ENCODE results near the gene SPTAN1. TPM values are rescaled to one million over a fixed set of nuclear protein-coding genes. Genes with fewer than 3 reads are reported as not detected.

SPTAN1 gene
- total RNA-seq, 1 experiment from 2014 or later: 344 TPM

GRCh38 chr9:128540634-128541360, 11.6 kb upstream of the SPTAN1 start:
- TF ChIP-seq, protein P1, sequence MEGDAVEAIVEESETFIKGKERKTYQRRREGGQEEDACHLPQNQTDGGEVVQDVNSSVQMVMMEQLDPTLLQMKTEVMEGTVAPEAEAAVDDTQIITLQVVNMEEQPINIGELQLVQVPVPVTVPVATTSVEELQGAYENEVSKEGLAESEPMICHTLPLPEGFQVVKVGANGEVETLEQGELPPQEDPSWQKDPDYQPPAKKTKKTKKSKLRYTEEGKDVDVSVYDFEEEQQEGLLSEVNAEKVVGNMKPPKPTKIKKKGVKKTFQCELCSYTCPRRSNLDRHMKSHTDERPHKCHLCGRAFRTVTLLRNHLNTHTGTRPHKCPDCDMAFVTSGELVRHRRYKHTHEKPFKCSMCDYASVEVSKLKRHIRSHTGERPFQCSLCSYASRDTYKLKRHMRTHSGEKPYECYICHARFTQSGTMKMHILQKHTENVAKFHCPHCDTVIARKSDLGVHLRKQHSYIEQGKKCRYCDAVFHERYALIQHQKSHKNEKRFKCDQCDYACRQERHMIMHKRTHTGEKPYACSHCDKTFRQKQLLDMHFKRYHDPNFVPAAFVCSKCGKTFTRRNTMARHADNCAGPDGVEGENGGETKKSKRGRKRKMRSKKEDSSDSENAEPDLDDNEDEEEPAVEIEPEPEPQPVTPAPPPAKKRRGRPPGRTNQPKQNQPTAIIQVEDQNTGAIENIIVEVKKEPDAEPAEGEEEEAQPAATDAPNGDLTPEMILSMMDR (IDR thresholded peaks at IDR 0.05; ENCODE audit: unreplicated experiment): no peak
- Mint-ChIP-seq H3K27ac (ENCODE audit: unreplicated experiment) (no peak overlapping the region), H3K4me3 (ENCODE audit: low read depth, unreplicated experiment) (no peak overlapping the region), H3K9me3 (ENCODE audit: low read depth, unreplicated experiment) (no peaks in the 10 kb centered on the region), H3K4me1 (ENCODE audit: low read depth, unreplicated experiment) (no peaks in the 10 kb centered on the region), H3K36me3 (ENCODE audit: insufficient read depth, unreplicated experiment) (peaks cover 7% of the 10 kb centered on the region), H3K27me3 (ENCODE audit: unreplicated experiment) (no peaks in the 10 kb centered on the region)
- no TSS peak for BruUV-seq (replicated peaks)
- CTCF ChIA-PET: no interaction called here
- intact Hi-C loops (cut with micrococcal nuclease; ENCODE audit: unreplicated experiment): no loop called here
- DNase-seq: no peak

DNA sequence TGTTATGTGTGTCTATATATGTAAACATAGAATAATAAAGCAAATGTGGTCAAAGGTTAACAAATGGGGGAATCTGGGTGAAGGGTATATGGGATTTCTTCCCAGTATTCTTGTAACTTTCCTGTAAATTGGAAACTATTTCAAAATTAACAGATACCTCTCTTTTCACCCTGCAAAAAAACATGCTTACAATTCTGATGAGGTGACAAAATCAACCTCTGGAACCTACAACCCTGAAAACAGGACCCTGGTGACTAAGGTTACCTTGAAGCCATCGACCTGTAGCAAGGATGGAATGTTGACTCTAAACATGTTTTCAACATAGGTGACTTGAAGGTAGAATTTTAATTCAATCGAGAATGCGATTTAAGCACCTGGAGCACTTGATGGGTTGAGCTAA, 5.9 kb upstream of the SPTAN1 start:
- no peaks in the 10 kb centered on the region for H3K36me3 Mint-ChIP-seq (ENCODE audit: insufficient read depth, unreplicated experiment)
- H3K9me3 Mint-ChIP-seq (ENCODE audit: low read depth, unreplicated experiment): no peaks in the 10 kb centered on the region
- H3K4me3 Mint-ChIP-seq (ENCODE audit: low read depth, unreplicated experiment): no peak overlapping the region
- H3K27me3 Mint-ChIP-seq (ENCODE audit: unreplicated experiment): no peaks in the 10 kb centered on the region
- CTCF ChIA-PET: interaction anchor here (0.7 kb wide), 1 partner anchor 255 kb away, joined by 3 read pairs; no protein-coding TSS in a partner anchor
- no peaks in the 10 kb centered on the region for H3K4me1 Mint-ChIP-seq (ENCODE audit: low read depth, unreplicated experiment)
- H3K27ac Mint-ChIP-seq (ENCODE audit: unreplicated experiment): no peak overlapping the region
- no peak for DNase-seq
- no TSS peak for BruUV-seq (replicated peaks)
- TF ChIP-seq, protein P1 (IDR thresholded peaks at IDR 0.05; ENCODE audit: unreplicated experiment): no peak
- intact Hi-C loops (cut with micrococcal nuclease; ENCODE audit: unreplicated experiment): no loop called here

DNA sequence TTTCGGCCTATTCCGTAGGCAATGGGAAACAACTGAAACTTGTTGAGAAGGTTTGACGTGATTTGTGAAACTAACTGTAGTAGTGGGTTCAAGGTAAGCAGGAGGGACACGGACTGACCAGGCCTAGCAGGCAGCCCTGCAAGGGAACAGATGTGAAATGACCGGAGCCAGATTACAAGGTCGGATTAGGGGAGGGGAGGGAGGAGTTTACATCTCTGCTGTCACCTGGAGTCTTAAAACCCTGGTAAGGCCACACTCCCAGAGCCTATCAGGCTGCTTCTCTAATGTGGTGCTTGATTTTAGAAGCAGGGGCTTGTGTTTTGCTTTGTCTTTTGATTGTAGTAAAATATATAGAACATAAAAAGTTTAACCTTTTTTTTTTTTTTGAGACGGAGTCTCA, 3.5 kb upstream of the SPTAN1 start:
- BruUV-seq (replicated peaks): no TSS peak
- TF ChIP-seq, protein P1 (IDR thresholded peaks at IDR 0.05; ENCODE audit: unreplicated experiment): no peak
- DNase-seq: no peak
- CTCF ChIA-PET: no interaction called here
- Mint-ChIP-seq H3K36me3 (ENCODE audit: insufficient read depth, unreplicated experiment) (no peaks in the 10 kb centered on the region), H3K27ac (ENCODE audit: unreplicated experiment) (no peak overlapping the region), H3K27me3 (ENCODE audit: unreplicated experiment) (no peaks in the 10 kb centered on the region), H3K4me3 (ENCODE audit: low read depth, unreplicated experiment) (no peak overlapping the region), H3K4me1 (ENCODE audit: low read depth, unreplicated experiment) (no peaks in the 10 kb centered on the region), H3K9me3 (ENCODE audit: low read depth, unreplicated experiment) (no peaks in the 10 kb centered on the region)
- intact Hi-C loops (cut with micrococcal nuclease; ENCODE audit: unreplicated experiment): no loop called here

DNA sequence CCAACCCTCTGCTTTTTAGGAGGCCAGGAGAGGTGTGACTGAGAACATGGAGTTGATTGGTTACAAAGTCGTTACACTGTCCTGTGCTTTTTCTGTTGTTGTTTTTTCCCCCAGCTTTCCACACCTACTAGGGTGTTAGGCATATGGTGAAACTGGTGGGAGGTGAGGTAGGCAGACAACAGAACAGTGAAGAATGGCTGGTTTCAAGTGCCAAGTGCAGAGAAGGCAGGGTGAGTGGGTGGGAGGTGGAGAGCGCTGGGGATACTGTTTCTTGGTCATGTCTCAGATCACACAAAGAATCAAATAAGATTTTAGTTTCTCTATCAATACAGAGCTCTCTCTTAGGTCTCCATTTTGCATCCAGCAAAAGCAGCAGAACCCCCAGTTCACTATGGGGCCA, 2.2 kb upstream of the SPTAN1 start:
- Mint-ChIP-seq H3K27ac (ENCODE audit: unreplicated experiment) (no peak overlapping the region), H3K4me3 (ENCODE audit: low read depth, unreplicated experiment) (no peak overlapping the region), H3K27me3 (ENCODE audit: unreplicated experiment) (no peaks in the 10 kb centered on the region), H3K36me3 (ENCODE audit: insufficient read depth, unreplicated experiment) (no peaks in the 10 kb centered on the region), H3K4me1 (ENCODE audit: low read depth, unreplicated experiment) (no peaks in the 10 kb centered on the region), H3K9me3 (ENCODE audit: low read depth, unreplicated experiment) (no peaks in the 10 kb centered on the region)
- no peak for DNase-seq
- TF ChIP-seq, protein P1 (IDR thresholded peaks at IDR 0.05; ENCODE audit: unreplicated experiment): no peak
- CTCF ChIA-PET: interaction anchor here (1.4 kb wide), 1 partner anchor 9 kb away, joined by 3 read pairs; no protein-coding TSS in a partner anchor
- intact Hi-C loops (cut with micrococcal nuclease; ENCODE audit: unreplicated experiment): loop anchor here (10.0 kb wide), 1 partner anchor 245 kb away; no protein-coding TSS in a partner anchor
- BruUV-seq (replicated peaks): no TSS peak

Data from Calu3 (cell line).